HG03025 (cell line): Measurements from ENCODE around the gene STRIP1.
"Not testable (repeated sequence)": the region's sequence is repeated elsewhere in the genome, so short reads cannot be mapped to it uniquely, and the experiment has no call there.

Experiments used
- ATAC-seq: cut with Tn5 transposase; IDR thresholded peaks from one replicate; pipeline ENCODE4 v1.9.1; 2021; ENCODE audit warnings: mild to moderate bottlenecking, moderate library complexity; ENCODE audit not compliant: unreplicated experiment, low FRiP score

Gene STRIP1

GRCh38 chr1:110007046-110007830 is 27.2 kb upstream of the STRIP1 start:
- no peak for ATAC-seq

GRCh38 chr1:110008971-110009565 is 25.4 kb upstream of the STRIP1 start:
- ATAC-seq, result no peak

- ATAC-seq, result peak; percentile 97
Measured at GRCh38 chr1:110011527-110012041, 22.8 kb upstream of the STRIP1 start.

- ATAC-seq, result peak; percentile 59
Measured at GRCh38 chr1:110012100-110012780, 22.2 kb upstream of the STRIP1 start.

GRCh38 chr1:110017792-110018191 is 16.6 kb upstream of the STRIP1 start:
- ATAC-seq, result no peak

- ATAC-seq, result no peak
Measured at GRCh38 chr1:110018396-110018795, 16.0 kb upstream of the STRIP1 start.

- ATAC-seq, result no peak
Measured at GRCh38 chr1:110019770-110020169, 14.7 kb upstream of the STRIP1 start.

- no peak for ATAC-seq
Measured at GRCh38 chr1:110021285-110021684, 13.1 kb upstream of the STRIP1 start.

- ATAC-seq, result no peak
Measured at GRCh38 chr1:110024613-110025012, 9.8 kb upstream of the STRIP1 start.

- ATAC-seq, result not testable (repeated sequence)
Measured at GRCh38 chr1:110030687-110031086, 3.7 kb upstream of the STRIP1 start.

GRCh38 chr1:110032327-110032726 is 2.1 kb upstream of the STRIP1 start:
- no peak for ATAC-seq

GRCh38 chr1:110033421-110033820 is 1.0 kb upstream of the STRIP1 start:
- ATAC-seq, result no peak

GRCh38 chr1:110034040-110034450 is 379 bp upstream of the STRIP1 start:
- no peak for ATAC-seq

- ATAC-seq, result no peak
Measured at GRCh38 chr1:110035236-110035752, 870 bp downstream of the STRIP1 start.

- no peak for ATAC-seq
Measured at GRCh38 chr1:110038271-110038670, 3.8 kb downstream of the STRIP1 start.

- ATAC-seq, result no peak
Measured at GRCh38 chr1:110039641-110040040, 5.2 kb downstream of the STRIP1 start.

- ATAC-seq, result no peak
Measured at GRCh38 chr1:110040548-110040947, 6.1 kb downstream of the STRIP1 start.

GRCh38 chr1:110043016-110043415 is 8.6 kb downstream of the STRIP1 start:
- ATAC-seq, result no peak

- ATAC-seq, result no peak
Measured at GRCh38 chr1:110047463-110047862, 13.0 kb downstream of the STRIP1 start.

- ATAC-seq, result no peak
Measured at GRCh38 chr1:110048240-110048639, 13.8 kb downstream of the STRIP1 start.

- no peak for ATAC-seq
Measured at GRCh38 chr1:110048923-110049601, 14.6 kb downstream of the STRIP1 start.
